Loucy (cell line): ENCODE results near the gene DNAI7.

ENCODE experiments used
- H2AFZ ChIP-seq: fragments of 200-600 bp; sonication (generic); 2 replicates; pipeline ENCODE4 v1.6.0; 2016; ENCODE audit warnings: antibody characterized with exemption, mild to moderate bottlenecking, low read length, moderate library complexity
- H3F3A ChIP-seq: fragments of 200-600 bp; 2 replicates; pipeline ENCODE4 v1.6.0; 2016; ENCODE audit warnings: antibody characterized with exemption, low read depth, mild to moderate bottlenecking
- H3K27me3 ChIP-seq: fragments of 200-600 bp; sonication (generic); 2 replicates; pipeline ENCODE4 v1.6.1; 2014; ENCODE audit warnings: low read length, mild to moderate bottlenecking; ENCODE audit not compliant: insufficient read depth, poor library complexity, severe bottlenecking
- H3K36me3 ChIP-seq: fragments of 200-600 bp; sonication (generic); 2 replicates; pipeline ENCODE4 v1.6.1; 2016; ENCODE audit warnings: low read length; ENCODE audit not compliant: insufficient read depth
- H3K4me1 ChIP-seq: fragments of 200-600 bp; sonication (generic); 2 replicates; pipeline ENCODE4 v1.5.1; 2014; ENCODE audit warnings: low read length, mild to moderate bottlenecking; ENCODE audit not compliant: insufficient read depth, poor library complexity, severe bottlenecking
- H3K4me2 ChIP-seq: fragments of 200-600 bp; sonication (generic); 2 replicates; pipeline ENCODE4 v1.6.0; 2014; ENCODE audit warnings: antibody characterized with exemption, low read length, low read depth, mild to moderate bottlenecking; ENCODE audit not compliant: poor library complexity, severe bottlenecking
- H3K4me3 ChIP-seq: fragments of 200-600 bp; sonication (generic); 2 replicates; pipeline ENCODE4 v1.5.1; 2014; ENCODE audit warnings: low read length, mild to moderate bottlenecking, mixed read lengths; ENCODE audit not compliant: poor library complexity, severe bottlenecking
- H3K79me2 ChIP-seq: fragments of 200-600 bp; sonication (generic); 2 replicates; pipeline ENCODE4 v1.6.1; 2014; ENCODE audit warnings: low read length; ENCODE audit not compliant: insufficient read depth
- H3K9ac ChIP-seq: fragments of 200-600 bp; sonication (generic); 2 replicates; pipeline ENCODE4 v1.6.0; 2014; ENCODE audit warnings: mild to moderate bottlenecking, low read depth, low read length, moderate library complexity; ENCODE audit not compliant: poor library complexity, severe bottlenecking
- H3K9me2 ChIP-seq: fragments of 200-600 bp; sonication (generic); replicated peaks from 2 replicates; pipeline ENCODE4 v1.6.1; 2016; ENCODE audit warnings: low read depth, low read length, mixed read lengths
- H3K9me3 ChIP-seq: fragments of 200-600 bp; sonication (generic); 2 replicates; pipeline ENCODE4 v1.6.1; 2014; ENCODE audit warnings: mild to moderate bottlenecking, antibody characterized with exemption, low read length, low read depth; ENCODE audit not compliant: insufficient read depth
- H4K20me1 ChIP-seq: fragments of 200-600 bp; sonication (generic); 2 replicates; pipeline ENCODE4 v1.6.0; 2014; ENCODE audit warnings: antibody characterized with exemption, low read length, mild to moderate bottlenecking; ENCODE audit not compliant: insufficient read depth, poor library complexity, severe bottlenecking
- EZH2phosphoT487 ChIP-seq: fragments of 200-600 bp; IDR thresholded peaks from 2 replicates; pipeline ENCODE4 v1.6.1; 2018; ENCODE audit warnings: antibody characterized with exemption, mild to moderate bottlenecking, moderate library complexity, borderline replicate concordance
- TF ChIP-seq, protein P1 (sequence below): fragments of 200-600 bp; sonication (generic); conservative IDR thresholded peaks from 2 replicates; pipeline ENCODE4 v1.5.1; 2014; ENCODE audit warnings: mild to moderate bottlenecking, antibody characterized with exemption, low read length

DNAI7 gene, protein sequence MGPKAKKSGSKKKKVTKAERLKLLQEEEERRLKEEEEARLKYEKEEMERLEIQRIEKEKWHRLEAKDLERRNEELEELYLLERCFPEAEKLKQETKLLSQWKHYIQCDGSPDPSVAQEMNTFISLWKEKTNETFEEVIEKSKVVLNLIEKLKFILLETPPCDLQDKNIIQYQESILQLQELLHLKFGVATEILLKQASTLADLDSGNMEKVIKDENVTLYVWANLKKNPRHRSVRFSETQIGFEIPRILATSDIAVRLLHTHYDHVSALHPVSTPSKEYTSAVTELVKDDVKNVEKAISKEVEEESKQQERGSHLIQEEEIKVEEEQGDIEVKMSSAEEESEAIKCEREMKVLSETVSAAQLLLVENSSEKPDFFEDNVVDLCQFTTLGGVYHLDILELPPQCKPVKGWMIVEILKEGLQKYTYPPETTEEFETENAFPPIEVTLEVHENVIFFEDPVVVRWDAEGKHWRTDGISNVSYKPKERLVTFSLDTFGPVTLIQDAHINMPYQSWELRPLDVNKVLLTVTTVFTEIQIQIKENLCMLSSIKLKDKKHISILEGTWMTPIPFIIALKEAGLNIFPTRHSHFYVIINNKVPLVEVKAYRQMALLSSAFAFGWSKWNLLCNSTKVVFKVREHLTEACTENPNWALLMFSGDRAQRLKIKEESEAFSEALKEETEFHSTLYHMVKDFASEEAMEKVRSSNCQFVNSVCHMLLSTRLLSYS

DNA sequence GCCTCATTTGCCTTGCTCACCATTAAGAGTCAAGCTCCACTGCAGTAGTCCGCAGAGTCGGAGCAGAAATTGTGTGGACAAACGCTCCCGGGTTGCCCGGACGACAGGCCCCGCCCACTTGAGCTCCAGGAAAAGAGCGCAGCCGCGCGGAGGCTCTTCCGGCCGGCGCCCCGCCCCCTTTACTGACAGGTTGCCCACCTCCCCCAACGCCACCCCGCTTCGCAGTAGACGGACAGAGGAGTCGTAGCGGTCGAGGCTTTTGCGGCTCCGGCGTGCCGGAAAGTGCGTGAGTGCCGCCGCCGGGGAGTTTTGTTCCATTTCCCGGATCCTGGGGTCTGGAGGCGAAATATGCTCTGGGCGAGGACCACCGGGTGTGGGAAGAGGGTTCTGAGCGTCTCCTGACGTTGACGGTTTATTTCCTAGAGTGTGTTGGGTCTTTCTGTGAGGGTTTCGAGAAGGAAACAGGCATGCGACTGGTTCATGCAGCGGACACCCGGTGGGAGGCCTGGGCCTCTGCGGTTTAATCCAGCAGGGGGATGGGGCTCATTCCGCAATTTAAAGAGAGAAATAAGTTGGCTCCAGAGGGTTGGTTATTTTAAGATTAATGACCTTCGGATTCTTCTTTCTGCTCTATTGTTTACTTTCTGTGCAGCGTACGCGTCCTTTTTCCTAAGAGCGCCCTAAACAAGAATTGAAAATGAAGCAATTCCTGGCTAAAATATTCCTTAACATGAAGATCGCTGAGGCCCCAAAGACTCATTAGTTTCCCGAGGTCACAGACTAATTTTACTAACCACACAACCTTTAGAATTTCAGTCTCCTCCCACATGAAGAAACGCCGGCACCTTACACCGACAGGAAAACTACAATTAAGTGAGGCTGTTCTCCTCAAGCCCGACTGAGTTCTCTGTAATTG lies at the start of gene DNAI7, which contains the start of gene ETFRF1:
TSS of gene DNAI7 (minus strand) at position 105 of the 916 bp plus-strand sequence. CDS start at position 23, 82 bp downstream.
TSS of gene ETFRF1 (plus strand) at position 182 of the 916 bp plus-strand sequence. CDS start 8,720 bp downstream, outside the sequence.
- peak within 1 kb of the TSS; percentile 87 for H3K4me2 ChIP-seq
- peak within 1 kb of the TSS; percentile 82 for H3K4me3 ChIP-seq

DNA sequence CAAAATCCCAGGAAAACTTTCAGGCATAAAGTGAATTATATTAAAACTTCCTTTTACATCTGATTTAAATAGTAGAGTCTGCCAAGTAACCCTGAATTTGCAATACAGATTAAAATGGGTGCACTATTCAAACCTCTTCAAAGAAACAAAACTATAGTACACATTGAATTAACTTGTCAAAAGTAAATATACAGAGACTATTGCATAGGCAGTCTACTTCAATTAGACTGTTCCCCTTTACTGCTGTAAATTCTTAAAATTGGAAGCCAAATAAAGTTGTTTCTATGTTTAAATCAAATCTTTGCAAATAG lies 48.7 kb upstream of the DNAI7 start:
- no peak overlapping the region for H2AFZ ChIP-seq
- H4K20me1 ChIP-seq: peaks cover 77% of the 10 kb centered on the region
- no peaks in the 10 kb centered on the region for H3F3A ChIP-seq
- peak overlapping the region; percentile 56 for H3K4me2 ChIP-seq
- H3K36me3 ChIP-seq: no peaks in the 10 kb centered on the region
- H3K27me3 ChIP-seq: no peaks in the 10 kb centered on the region
- H3K9me2 ChIP-seq: no peaks in the 10 kb centered on the region
- H3K9ac ChIP-seq: no peak overlapping the region
- H3K4me3 ChIP-seq: no peak overlapping the region
- H3K4me1 ChIP-seq: peaks cover 55% of the 10 kb centered on the region
- H3K79me2 ChIP-seq: peaks cover 88% of the 10 kb centered on the region
- H3K9me3 ChIP-seq: no peaks in the 10 kb centered on the region
- TF ChIP-seq, protein P1, sequence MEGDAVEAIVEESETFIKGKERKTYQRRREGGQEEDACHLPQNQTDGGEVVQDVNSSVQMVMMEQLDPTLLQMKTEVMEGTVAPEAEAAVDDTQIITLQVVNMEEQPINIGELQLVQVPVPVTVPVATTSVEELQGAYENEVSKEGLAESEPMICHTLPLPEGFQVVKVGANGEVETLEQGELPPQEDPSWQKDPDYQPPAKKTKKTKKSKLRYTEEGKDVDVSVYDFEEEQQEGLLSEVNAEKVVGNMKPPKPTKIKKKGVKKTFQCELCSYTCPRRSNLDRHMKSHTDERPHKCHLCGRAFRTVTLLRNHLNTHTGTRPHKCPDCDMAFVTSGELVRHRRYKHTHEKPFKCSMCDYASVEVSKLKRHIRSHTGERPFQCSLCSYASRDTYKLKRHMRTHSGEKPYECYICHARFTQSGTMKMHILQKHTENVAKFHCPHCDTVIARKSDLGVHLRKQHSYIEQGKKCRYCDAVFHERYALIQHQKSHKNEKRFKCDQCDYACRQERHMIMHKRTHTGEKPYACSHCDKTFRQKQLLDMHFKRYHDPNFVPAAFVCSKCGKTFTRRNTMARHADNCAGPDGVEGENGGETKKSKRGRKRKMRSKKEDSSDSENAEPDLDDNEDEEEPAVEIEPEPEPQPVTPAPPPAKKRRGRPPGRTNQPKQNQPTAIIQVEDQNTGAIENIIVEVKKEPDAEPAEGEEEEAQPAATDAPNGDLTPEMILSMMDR: no peak
- no peak for TF ChIP-seq EZH2phosphoT487

More for the DNA sequence above, at the start of gene DNAI7, which contains the start of gene ETFRF1:
- Histone ChIP-seq H3K79me2 (peaks cover 13% of the 10 kb centered on the region), H3K4me1 (peaks cover 14% of the 10 kb centered on the region), H2AFZ (peak within 1 kb of the TSS; percentile 86), H4K20me1 (peaks cover 6% of the 10 kb centered on the region), H3K9me2 (no peaks in the 10 kb centered on the region), H3K9me3 (no peaks in the 10 kb centered on the region), H3K27me3 (no peaks in the 10 kb centered on the region), H3K9ac (peak within 1 kb of the TSS; percentile 79), H3K36me3 (no peaks in the 10 kb centered on the region), H3F3A (no peaks in the 10 kb centered on the region)
- TF ChIP-seq, protein P1: no peak
- TF ChIP-seq EZH2phosphoT487: no peak

DNA sequence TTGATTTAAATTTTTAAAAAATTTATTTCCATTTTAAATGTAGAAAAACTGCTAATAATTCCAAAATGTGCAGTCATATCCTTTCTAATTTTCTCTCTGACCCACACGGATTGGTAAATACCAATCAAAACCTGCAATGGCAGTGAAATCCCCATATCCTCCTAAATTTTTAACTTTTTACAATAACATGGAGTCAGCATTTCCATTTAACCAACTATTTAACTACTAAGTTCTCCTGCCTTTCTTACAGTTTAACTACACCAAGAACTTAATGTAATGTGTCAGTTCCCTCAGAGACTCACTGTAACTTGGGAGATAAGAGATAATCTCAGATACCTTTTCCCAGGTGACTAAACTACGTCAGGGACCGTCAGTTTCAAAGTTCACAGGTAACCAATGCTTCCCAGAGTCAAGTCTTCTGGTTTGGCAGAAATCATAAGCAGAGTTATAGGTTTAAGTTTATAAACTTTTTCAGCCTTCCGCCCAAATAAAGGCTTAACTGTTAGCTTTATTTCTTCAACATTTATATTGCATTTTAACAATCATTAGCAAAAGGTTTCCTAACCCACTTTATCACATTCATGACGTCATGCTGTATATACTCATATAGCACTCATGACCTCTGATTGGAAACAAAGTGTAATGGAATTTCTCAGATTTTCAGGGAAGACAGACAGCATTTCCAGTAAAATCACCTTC lies 48.2 kb upstream of the DNAI7 start:
- Histone ChIP-seq H4K20me1 (peaks cover 72% of the 10 kb centered on the region), H3K9ac (no peak overlapping the region), H3K27me3 (no peaks in the 10 kb centered on the region), H2AFZ (no peak overlapping the region), H3F3A (no peaks in the 10 kb centered on the region), H3K79me2 (peaks cover 87% of the 10 kb centered on the region), H3K4me2 (peak overlapping the region; percentile 56), H3K36me3 (no peaks in the 10 kb centered on the region), H3K4me1 (peaks cover 50% of the 10 kb centered on the region), H3K9me3 (no peaks in the 10 kb centered on the region), H3K4me3 (no peak overlapping the region), H3K9me2 (no peaks in the 10 kb centered on the region)
- no peak for TF ChIP-seq EZH2phosphoT487
- TF ChIP-seq, protein P1: no peak
